OCI-LY7 (cell line): Measurements from ENCODE around the gene CTSZ. TPM values are rescaled to one million over a fixed set of nuclear protein-coding genes. Genes with fewer than 3 reads are reported as not detected.

Experiments
- BruUV-seq: library from RNA; stranded (reverse); fragments of 400-500 nt; replicated peaks from 2 replicates; lab custom pipeline; 2021; lab: Mats Ljungman, UMichigan
- CTCF ChIA-PET: fragments of 300-600 bp; sonication (Branson Sonifier 250); formaldehyde crosslinking; loops from one replicate; lab custom pipeline; 2022; ENCODE audit warnings: antibody characterized with exemption; ENCODE audit not compliant: unreplicated experiment; lab: Charles Lee
- POLR2A ChIA-PET: fragments of 300-600 bp; sonication (Branson Sonifier 250); formaldehyde crosslinking; loops from one replicate; lab custom pipeline; 2022; ENCODE audit warnings: antibody characterized with exemption; lab: Charles Lee
- DNase-seq: peaks from one replicate; pipeline ENCODE4 v3.0.0-alpha.2; 2015; ENCODE audit warnings: low spot score
- H2AFZ ChIP-seq: fragments of 200-600 bp; sonication (generic), shearing (Covaris generic); 2 replicates; pipeline ENCODE4 v1.6.1; 2014; ENCODE audit warnings: mild to moderate bottlenecking, antibody characterized with exemption, low read length, moderate library complexity
- H3K27ac ChIP-seq: fragments of 200-600 bp; sonication (generic); 2 replicates; pipeline ENCODE4 v1.5.1; 2014; ENCODE audit warnings: mixed run types, low read depth, mild to moderate bottlenecking, moderate library complexity, low read length, inconsistent platforms; ENCODE audit not compliant: poor library complexity, severe bottlenecking
- H3K36me3 ChIP-seq: fragments of 200-600 bp; sonication (generic); 2 replicates; pipeline ENCODE4 v1.6.1; 2014; ENCODE audit warnings: mild to moderate bottlenecking, antibody characterized with exemption, low read length, moderate library complexity, mixed read lengths; ENCODE audit not compliant: insufficient read depth
- H3K4me1 ChIP-seq: fragments of 200-600 bp; sonication (generic); 2 replicates; pipeline ENCODE4 v1.5.1; 2014; ENCODE audit warnings: mild to moderate bottlenecking, low read length; ENCODE audit not compliant: insufficient read depth, poor library complexity, severe bottlenecking
- H3K4me2 ChIP-seq: fragments of 200-600 bp; sonication (generic); 2 replicates; pipeline ENCODE4 v1.6.1; 2014; ENCODE audit warnings: mild to moderate bottlenecking, low read length
- H3K4me3 ChIP-seq: fragments of 200-600 bp; sonication (generic); 2 replicates; pipeline ENCODE4 v1.5.1; 2014; ENCODE audit warnings: mild to moderate bottlenecking, low read depth, low read length; ENCODE audit not compliant: poor library complexity, severe bottlenecking
- H3K79me2 ChIP-seq: fragments of 200-600 bp; sonication (generic); 2 replicates; pipeline ENCODE4 v1.6.1; 2016; ENCODE audit warnings: low read depth, mild to moderate bottlenecking, low read length, moderate library complexity, mixed read lengths; ENCODE audit not compliant: insufficient read depth
- H3K9me2 ChIP-seq: fragments of 200-600 bp; sonication (generic); 2 replicates; pipeline ENCODE4 v1.6.1; 2016; ENCODE audit warnings: mild to moderate bottlenecking, low read length, mixed read lengths; ENCODE audit not compliant: insufficient read depth
- H3K9me3 ChIP-seq: fragments of 200-600 bp; sonication (generic); 2 replicates; pipeline ENCODE4 v1.6.1; 2014; ENCODE audit warnings: mild to moderate bottlenecking, mixed run types, low read length, mixed read lengths
- H4K20me1 ChIP-seq: fragments of 200-600 bp; sonication (generic); 2 replicates; pipeline ENCODE4 v1.6.1; 2014; ENCODE audit warnings: mild to moderate bottlenecking, antibody characterized with exemption, low read length, moderate library complexity, mixed read lengths; ENCODE audit not compliant: insufficient read depth
- EZH2phosphoT487 ChIP-seq: fragments of 200-600 bp; sonication (generic); IDR thresholded peaks from 2 replicates; pipeline ENCODE4 v1.6.1; 2018; ENCODE audit warnings: low read depth, borderline replicate concordance, mild to moderate bottlenecking, mixed run types, antibody characterized with exemption, low read length, moderate library complexity, mixed read lengths
- intact Hi-C: fragments of 100-400 bp; cut with micrococcal nuclease; formaldehyde crosslinking; loops from one replicate; pipeline ENCODE4 v1.10.0; 2022; ENCODE audit not compliant: unreplicated experiment
- total RNA-seq, 2 experiments: library from RNA; depleted of rRNA in 1 of 2; stranded (reverse); fragments of >200 nt in 1 of 2; shearing (Covaris generic) in 1 of 2; gene quantifications; 2 replicates each; pipeline ENCODE4 v1.2.3, GENCODE V29; 2014 to 2022
- TF ChIP-seq, protein P1 (sequence below): fragments of 200-600 bp; sonication (generic); conservative IDR thresholded peaks from 2 replicates; pipeline ENCODE4 v1.5.1; 2014; ENCODE audit warnings: mild to moderate bottlenecking, antibody characterized with exemption, low read length, moderate library complexity, mixed read lengths

Gene CTSZ
- total RNA-seq, 2 experiments from 2014 or later = 50.5 to 114 TPM

- H3K36me3 ChIP-seq = no peaks in the 10 kb centered on the region
- H3K9me3 ChIP-seq = peaks cover 29% of the 10 kb centered on the region; the same call in 1 of the 2 replicates
- no TSS peak for BruUV-seq
- intact Hi-C loops = no loop called here
- H3K27ac ChIP-seq = no peak overlapping the region
- ChIA-PET CTCF (no interaction called here), POLR2A (interaction anchor here (0.7 to 0.9 kb wide), 2 partner anchors 111 to 246 kb away, joined by 3 to 4 read pairs; no protein-coding TSS in a partner anchor)
- no peaks in the 10 kb centered on the region for H3K9me2 ChIP-seq
- no peak overlapping the region for H3K4me3 ChIP-seq
- peaks cover 24% of the 10 kb centered on the region for H3K4me1 ChIP-seq
- H3K4me2 ChIP-seq = no peak overlapping the region
- DNase-seq = no peak
- TF ChIP-seq, protein P1, sequence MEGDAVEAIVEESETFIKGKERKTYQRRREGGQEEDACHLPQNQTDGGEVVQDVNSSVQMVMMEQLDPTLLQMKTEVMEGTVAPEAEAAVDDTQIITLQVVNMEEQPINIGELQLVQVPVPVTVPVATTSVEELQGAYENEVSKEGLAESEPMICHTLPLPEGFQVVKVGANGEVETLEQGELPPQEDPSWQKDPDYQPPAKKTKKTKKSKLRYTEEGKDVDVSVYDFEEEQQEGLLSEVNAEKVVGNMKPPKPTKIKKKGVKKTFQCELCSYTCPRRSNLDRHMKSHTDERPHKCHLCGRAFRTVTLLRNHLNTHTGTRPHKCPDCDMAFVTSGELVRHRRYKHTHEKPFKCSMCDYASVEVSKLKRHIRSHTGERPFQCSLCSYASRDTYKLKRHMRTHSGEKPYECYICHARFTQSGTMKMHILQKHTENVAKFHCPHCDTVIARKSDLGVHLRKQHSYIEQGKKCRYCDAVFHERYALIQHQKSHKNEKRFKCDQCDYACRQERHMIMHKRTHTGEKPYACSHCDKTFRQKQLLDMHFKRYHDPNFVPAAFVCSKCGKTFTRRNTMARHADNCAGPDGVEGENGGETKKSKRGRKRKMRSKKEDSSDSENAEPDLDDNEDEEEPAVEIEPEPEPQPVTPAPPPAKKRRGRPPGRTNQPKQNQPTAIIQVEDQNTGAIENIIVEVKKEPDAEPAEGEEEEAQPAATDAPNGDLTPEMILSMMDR = no peak
- no peak for TF ChIP-seq EZH2phosphoT487
- no peaks in the 10 kb centered on the region for H4K20me1 ChIP-seq
- H3K79me2 ChIP-seq = no peaks in the 10 kb centered on the region
- H2AFZ ChIP-seq = no peak overlapping the region
Measured at GRCh38 chr20:58973866-58974265, 33.2 kb downstream of the CTSZ start.

DNA sequence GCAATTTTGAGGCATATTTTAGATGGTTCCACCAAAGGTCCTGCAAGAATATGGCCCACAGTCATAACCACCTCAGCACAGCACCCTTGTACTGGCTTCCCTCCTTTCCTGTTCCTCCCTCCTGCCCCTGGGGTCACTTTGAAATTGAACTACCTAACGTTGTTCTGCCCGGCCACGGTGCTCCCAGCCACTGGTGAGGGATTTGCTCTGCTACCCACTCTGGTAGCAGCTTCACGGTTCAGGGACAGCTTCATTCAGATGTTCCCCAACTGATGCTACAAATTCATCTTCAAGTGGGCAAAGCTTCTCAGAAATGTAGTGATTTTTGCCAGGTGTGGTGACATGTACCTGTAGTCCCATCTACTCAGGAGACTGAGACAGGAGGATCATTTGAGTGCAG, 33.9 kb downstream of the CTSZ start:
- H4K20me1 ChIP-seq = no peaks in the 10 kb centered on the region
- H3K79me2 ChIP-seq = no peaks in the 10 kb centered on the region
- H3K4me2 ChIP-seq = no peak overlapping the region
- ChIA-PET POLR2A (interaction anchor here (0.6 to 1.3 kb wide), 4 partner anchors 9 to 110 kb away, joined by 3 read pairs; no protein-coding TSS in a partner anchor), CTCF (no interaction called here)
- no peaks in the 10 kb centered on the region for H3K9me2 ChIP-seq
- H3K9me3 ChIP-seq = peaks cover 32% of the 10 kb centered on the region; the same call in 1 of the 2 replicates
- H2AFZ ChIP-seq = no peak overlapping the region
- TF ChIP-seq, protein P1 = no peak
- TF ChIP-seq EZH2phosphoT487 = no peak
- H3K4me3 ChIP-seq = no peak overlapping the region
- intact Hi-C loops = no loop called here
- H3K36me3 ChIP-seq = no peaks in the 10 kb centered on the region
- no peak for DNase-seq
- H3K4me1 ChIP-seq = peaks cover 17% of the 10 kb centered on the region
- no TSS peak for BruUV-seq
- H3K27ac ChIP-seq = no peak overlapping the region

DNA sequence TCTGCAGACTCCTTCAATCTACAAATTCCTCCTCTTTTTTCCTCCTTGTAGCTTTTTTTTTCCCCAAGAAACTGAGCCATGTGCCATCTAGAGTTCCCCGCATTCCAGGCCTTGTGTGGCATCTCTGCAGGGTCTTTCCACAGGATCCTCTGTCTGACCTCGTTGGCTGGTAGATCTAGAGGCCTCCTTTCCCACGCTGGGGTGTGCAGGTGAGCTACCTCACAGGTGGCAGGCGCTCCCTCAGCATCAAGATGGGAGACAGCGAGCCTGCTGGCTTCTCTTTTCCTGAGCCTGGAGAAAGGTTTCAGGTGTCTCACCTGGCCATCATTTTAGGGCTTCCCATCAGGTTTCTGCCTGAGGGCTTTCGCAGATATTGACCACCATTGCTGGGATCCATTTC, 35.6 kb downstream of the CTSZ start:
- H2AFZ ChIP-seq = no peak overlapping the region
- H3K79me2 ChIP-seq = no peaks in the 10 kb centered on the region
- BruUV-seq = no TSS peak
- ChIA-PET CTCF (no interaction called here), POLR2A (interaction anchor here (0.6 kb wide), 1 partner anchor 8 kb away, joined by 3 read pairs; no protein-coding TSS in a partner anchor)
- no peak overlapping the region for H3K4me3 ChIP-seq
- peaks cover 30% of the 10 kb centered on the region; the same call in 1 of the 2 replicates for H3K9me3 ChIP-seq
- intact Hi-C loops = no loop called here
- TF ChIP-seq EZH2phosphoT487 = no peak
- TF ChIP-seq, protein P1 = no peak
- H3K9me2 ChIP-seq = no peaks in the 10 kb centered on the region
- no peak overlapping the region for H3K4me2 ChIP-seq
- H4K20me1 ChIP-seq = no peaks in the 10 kb centered on the region
- H3K4me1 ChIP-seq = peaks cover 13% of the 10 kb centered on the region
- no peak for DNase-seq
- no peaks in the 10 kb centered on the region for H3K36me3 ChIP-seq
- H3K27ac ChIP-seq = no peak overlapping the region
